Keratinocyte (primary cell): ENCODE data around the gene KRT78. TPM values are rescaled to one million over a fixed set of nuclear protein-coding genes. Genes with fewer than 3 reads are reported as not detected.

Source experiments
- DNase-seq: peaks from one replicate; pipeline ENCODE4 v3.0.0-alpha.2; 2011; ENCODE audit warnings: low read depth, missing footprints, low spot score
- FAIRE-seq: peaks from 2 replicates; lab custom pipeline; 2011; peaks lifted over from hg19 to GRCh38; lab: Jason Lieb, UNC
- H2AFZ ChIP-seq: 2 replicates; pipeline ENCODE4 v1.6.0; 2012; ENCODE audit warnings: low read length, control low read depth, inconsistent platforms; ENCODE audit not compliant: control insufficient read depth
- H3K27ac ChIP-seq: 2 replicates; pipeline ENCODE4 v1.5.1; 2011; ENCODE audit warnings: low read length; ENCODE audit not compliant: control insufficient read depth, insufficient read depth
- H3K27me3 ChIP-seq: 3 replicates; pipeline ENCODE4 v1.6.0; 2011; ENCODE audit warnings: low read length; ENCODE audit not compliant: control insufficient read depth, insufficient read depth; ENCODE audit errors: extremely low read depth
- H3K36me3 ChIP-seq, 2 experiments: 2 replicates in 1 of 2; 3 replicates in 1 of 2; pipeline ENCODE4 v1.5.1; 2011; ENCODE audit warnings: low read length in 2 of 2, mild to moderate bottlenecking in 1 of 2; ENCODE audit not compliant: control insufficient read depth in 2 of 2, insufficient read depth in 2 of 2; ENCODE audit errors: extremely low read depth in 1 of 2
- H3K4me1 ChIP-seq: 3 replicates; pipeline ENCODE4 v1.5.1; 2011; ENCODE audit warnings: low read length; ENCODE audit not compliant: control insufficient read depth, insufficient read depth; ENCODE audit errors: extremely low read depth
- H3K4me2 ChIP-seq: 3 replicates; pipeline ENCODE4 v1.6.0; 2011; ENCODE audit warnings: low read depth, low read length; ENCODE audit not compliant: control insufficient read depth, insufficient read depth; ENCODE audit errors: extremely low read depth
- H3K4me3 ChIP-seq, 3 experiments: fragments of 200-600 bp in 1 of 3; sonication (generic) in 1 of 3; 2 replicates in 2 of 3; 3 replicates in 1 of 3; pipeline ENCODE4 v1.5.1; 2011 to 2016; ENCODE audit warnings: low read length in 3 of 3, mild to moderate bottlenecking in 3 of 3, control low read depth in 2 of 3, inconsistent platforms in 1 of 3, low read depth in 1 of 3, mixed read lengths in 1 of 3, mixed run types in 1 of 3, moderate library complexity in 1 of 3; ENCODE audit not compliant: control insufficient read depth in 2 of 3, insufficient read depth in 2 of 3; ENCODE audit errors: extremely low read depth in 1 of 3
- H3K79me2 ChIP-seq: 2 replicates; pipeline ENCODE4 v1.6.0; 2012; ENCODE audit warnings: low read length; ENCODE audit not compliant: control insufficient read depth, insufficient read depth
- H3K9ac ChIP-seq: 3 replicates; pipeline ENCODE4 v1.6.0; 2011; ENCODE audit warnings: low read length; ENCODE audit not compliant: control insufficient read depth, insufficient read depth; ENCODE audit errors: extremely low read depth
- H3K9me1 ChIP-seq: 3 replicates; pipeline ENCODE4 v1.6.0; 2011; ENCODE audit warnings: low read length; ENCODE audit not compliant: control insufficient read depth, insufficient read depth; ENCODE audit errors: extremely low read depth
- H3K9me3 ChIP-seq: 2 replicates; pipeline ENCODE4 v1.5.1; 2012; ENCODE audit warnings: low read depth, low read length; ENCODE audit not compliant: control insufficient read depth
- H4K20me1 ChIP-seq: 3 replicates; pipeline ENCODE4 v1.6.0; 2011; ENCODE audit warnings: low read length; ENCODE audit not compliant: control insufficient read depth, insufficient read depth; ENCODE audit errors: extremely low read depth
- EZH2 ChIP-seq: IDR thresholded peaks from one replicate; pipeline ENCODE4 v1.6.1; 2012; ENCODE audit warnings: inconsistent platforms, mild to moderate bottlenecking, low read length, moderate library complexity
- dilution Hi-C: fragments of 300-500 bp; cut with MboI; formaldehyde crosslinking; loops from one replicate; pipeline ENCODE4 v1.7.0; 2020; ENCODE audit warnings: low sequenced_read_pairs; ENCODE audit not compliant: extremely low pct_ligation_motif_present
- polyA plus RNA-seq, 5 experiments: library from polyadenylated mRNA; depleted of rRNA in 3 of 5; stranded (reverse) in 3 of 5; stranded (forward) in 1 of 5; unstranded in 1 of 5; fragments of >200 nt; gene quantifications; 1 replicate in 1 of 5; 2 replicates in 3 of 5; 3 replicates in 1 of 5; pipeline versions ENCODE4 v1.2.1 to v1.2.3, GENCODE V29; 2011 to 2012; ENCODE audit warnings: missing spikeins in 2 of 5, low read depth in 1 of 5, low replicate concordance in 1 of 5
- TF ChIP-seq, protein P1 (sequence below), 3 experiments: IDR thresholded peaks in 1 of 3; conservative IDR thresholded peaks in 1 of 3; optimal IDR thresholded peaks in 1 of 3; 2 replicates in 2 of 3; 3 replicates in 1 of 3; pipeline versions ENCODE3 to v1.5.1; 2011; ENCODE audit warnings: low read length in 3 of 3, mild to moderate bottlenecking in 3 of 3, moderate library complexity in 2 of 3, control low read depth in 1 of 3, inconsistent platforms in 1 of 3; ENCODE audit not compliant: insufficient read depth in 2 of 3; ENCODE audit errors: extremely low read depth in 1 of 3

KRT78 gene
- polyA plus RNA-seq, 1 donor (not counting 4 experiments of a cell fraction or from before 2014, with no cell fraction given): 0.96 TPM

DNA sequence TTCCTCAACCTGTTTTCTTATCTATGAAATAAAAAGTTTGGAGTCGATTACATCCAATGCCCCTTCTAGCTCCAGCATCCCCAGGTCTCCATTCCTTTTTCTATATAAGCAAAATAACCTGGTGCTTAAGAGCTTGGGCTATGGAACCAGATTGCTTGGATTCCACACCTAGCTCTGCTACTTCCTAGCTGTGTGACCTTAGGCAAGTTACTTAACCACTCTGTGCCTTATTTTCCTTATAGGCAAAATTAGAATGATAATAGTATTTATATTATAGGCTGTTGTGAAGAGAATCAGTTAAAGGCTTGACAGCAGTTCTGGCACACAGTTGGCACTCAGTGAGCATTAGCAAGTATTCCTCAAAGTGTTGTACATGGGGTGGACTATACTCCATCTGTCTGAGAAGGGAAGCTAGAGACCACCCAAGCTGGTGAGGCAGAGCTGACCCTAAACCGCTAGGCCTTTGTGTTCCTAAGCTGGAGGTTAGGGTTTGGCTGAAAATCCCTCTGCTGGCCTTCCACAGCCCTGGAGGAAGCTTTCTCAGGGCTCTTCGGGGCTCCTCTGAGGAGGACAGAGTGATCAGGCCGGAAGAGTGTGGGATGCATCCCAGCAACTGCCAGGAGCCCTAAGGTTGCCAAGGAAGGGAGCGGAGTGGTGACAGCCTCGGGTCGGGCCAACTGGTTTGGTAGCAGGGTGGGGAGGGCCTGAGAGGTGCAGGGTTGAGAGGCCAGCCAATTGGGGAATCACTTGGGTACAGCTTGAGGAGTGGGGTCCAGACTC lies 28.9 kb downstream of the KRT78 start:
- peaks cover 4% of the 10 kb centered on the region for H4K20me1 ChIP-seq
- no peak overlapping the region for H3K9ac ChIP-seq
- no peaks in the 10 kb centered on the region for H3K79me2 ChIP-seq
- H3K4me3 ChIP-seq: no peak overlapping the region
- H3K4me2 ChIP-seq: no peak overlapping the region
- H3K27me3 ChIP-seq: peaks cover 29% of the 10 kb centered on the region
- TF ChIP-seq, protein P1, sequence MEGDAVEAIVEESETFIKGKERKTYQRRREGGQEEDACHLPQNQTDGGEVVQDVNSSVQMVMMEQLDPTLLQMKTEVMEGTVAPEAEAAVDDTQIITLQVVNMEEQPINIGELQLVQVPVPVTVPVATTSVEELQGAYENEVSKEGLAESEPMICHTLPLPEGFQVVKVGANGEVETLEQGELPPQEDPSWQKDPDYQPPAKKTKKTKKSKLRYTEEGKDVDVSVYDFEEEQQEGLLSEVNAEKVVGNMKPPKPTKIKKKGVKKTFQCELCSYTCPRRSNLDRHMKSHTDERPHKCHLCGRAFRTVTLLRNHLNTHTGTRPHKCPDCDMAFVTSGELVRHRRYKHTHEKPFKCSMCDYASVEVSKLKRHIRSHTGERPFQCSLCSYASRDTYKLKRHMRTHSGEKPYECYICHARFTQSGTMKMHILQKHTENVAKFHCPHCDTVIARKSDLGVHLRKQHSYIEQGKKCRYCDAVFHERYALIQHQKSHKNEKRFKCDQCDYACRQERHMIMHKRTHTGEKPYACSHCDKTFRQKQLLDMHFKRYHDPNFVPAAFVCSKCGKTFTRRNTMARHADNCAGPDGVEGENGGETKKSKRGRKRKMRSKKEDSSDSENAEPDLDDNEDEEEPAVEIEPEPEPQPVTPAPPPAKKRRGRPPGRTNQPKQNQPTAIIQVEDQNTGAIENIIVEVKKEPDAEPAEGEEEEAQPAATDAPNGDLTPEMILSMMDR (optimal IDR thresholded peaks at IDR 0.05 in 1 of 3, IDR thresholded peaks at IDR 0.05 in 1 of 3, conservative IDR thresholded peaks at IDR 0.05 in 1 of 3; ENCODE audit: extremely low read depth in 1 of 3, insufficient read depth in 2 of 3, low read length in 3 of 3): no peak
- no peak for TF ChIP-seq EZH2
- H3K4me1 ChIP-seq: no peaks in the 10 kb centered on the region
- dilution Hi-C loops: no loop called here
- no peak overlapping the region for H2AFZ ChIP-seq
- H3K9me3 ChIP-seq: no peaks in the 10 kb centered on the region
- no peak overlapping the region for H3K27ac ChIP-seq
- DNase-seq: no peak
- no peaks in the 10 kb centered on the region for H3K9me1 ChIP-seq
- no peak for FAIRE-seq
- no peaks in the 10 kb centered on the region for H3K36me3 ChIP-seq

GRCh38 chr12:52818887-52819420 lies 29.8 kb downstream of the KRT78 start:
- Histone ChIP-seq H3K4me2 (no peak overlapping the region), H3K27me3 (peaks cover 29% of the 10 kb centered on the region), H4K20me1 (peaks cover 4% of the 10 kb centered on the region), H3K27ac (no peak overlapping the region), H3K9ac (no peak overlapping the region), H3K4me3 (no peak overlapping the region), H3K79me2 (no peaks in the 10 kb centered on the region), H3K4me1 (no peaks in the 10 kb centered on the region), H3K9me1 (no peaks in the 10 kb centered on the region), H3K36me3 (no peaks in the 10 kb centered on the region), H3K9me3 (no peaks in the 10 kb centered on the region), H2AFZ (no peak overlapping the region)
- TF ChIP-seq EZH2: no peak
- TF ChIP-seq, protein P1 (optimal IDR thresholded peaks at IDR 0.05 in 1 of 3, IDR thresholded peaks at IDR 0.05 in 1 of 3, conservative IDR thresholded peaks at IDR 0.05 in 1 of 3; ENCODE audit: extremely low read depth in 1 of 3, insufficient read depth in 2 of 3, low read length in 3 of 3): no peak
- DNase-seq (no peak), FAIRE-seq (no peak)
- dilution Hi-C loops: no loop called here
